ENCODE results near the gene ANKRD22.

GRCh38 chr10:88833156-88833555 is 18.5 kb downstream of the ANKRD22 start:
- TF ChIP-seq EZH2phosphoT487 (IDR thresholded peaks at IDR 0.05; ENCODE audit: low read length) (no peak), EZH2 (optimal IDR thresholded peaks at IDR 0.05; ENCODE audit: low read depth, low read length) (no peak)
- TF ChIP-seq, protein P1, sequence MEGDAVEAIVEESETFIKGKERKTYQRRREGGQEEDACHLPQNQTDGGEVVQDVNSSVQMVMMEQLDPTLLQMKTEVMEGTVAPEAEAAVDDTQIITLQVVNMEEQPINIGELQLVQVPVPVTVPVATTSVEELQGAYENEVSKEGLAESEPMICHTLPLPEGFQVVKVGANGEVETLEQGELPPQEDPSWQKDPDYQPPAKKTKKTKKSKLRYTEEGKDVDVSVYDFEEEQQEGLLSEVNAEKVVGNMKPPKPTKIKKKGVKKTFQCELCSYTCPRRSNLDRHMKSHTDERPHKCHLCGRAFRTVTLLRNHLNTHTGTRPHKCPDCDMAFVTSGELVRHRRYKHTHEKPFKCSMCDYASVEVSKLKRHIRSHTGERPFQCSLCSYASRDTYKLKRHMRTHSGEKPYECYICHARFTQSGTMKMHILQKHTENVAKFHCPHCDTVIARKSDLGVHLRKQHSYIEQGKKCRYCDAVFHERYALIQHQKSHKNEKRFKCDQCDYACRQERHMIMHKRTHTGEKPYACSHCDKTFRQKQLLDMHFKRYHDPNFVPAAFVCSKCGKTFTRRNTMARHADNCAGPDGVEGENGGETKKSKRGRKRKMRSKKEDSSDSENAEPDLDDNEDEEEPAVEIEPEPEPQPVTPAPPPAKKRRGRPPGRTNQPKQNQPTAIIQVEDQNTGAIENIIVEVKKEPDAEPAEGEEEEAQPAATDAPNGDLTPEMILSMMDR (IDR thresholded peaks at IDR 0.05; ENCODE audit: low read length), result no peak
